Fibroblast of lung (primary cell): ENCODE data around the gene HNRNPL.

Experiments
- CTCF ChIP-seq, 2 donors: IDR thresholded peaks in 1 of 2; conservative IDR thresholded peaks in 1 of 2; 1 replicate in 1 of 2; 2 replicates in 1 of 2; pipeline ENCODE4 v1.5.1; 2011 to 2012; ENCODE audit warnings: low read length in 2 of 2, control low read depth in 1 of 2, inconsistent platforms in 1 of 2, low read depth in 1 of 2, mild to moderate bottlenecking in 1 of 2
- EZH2 ChIP-seq: IDR thresholded peaks from 2 replicates; pipeline ENCODE4 v1.5.1; 2012; ENCODE audit warnings: low read length, control low read depth, mild to moderate bottlenecking; ENCODE audit errors: missing control alignments

DNA sequence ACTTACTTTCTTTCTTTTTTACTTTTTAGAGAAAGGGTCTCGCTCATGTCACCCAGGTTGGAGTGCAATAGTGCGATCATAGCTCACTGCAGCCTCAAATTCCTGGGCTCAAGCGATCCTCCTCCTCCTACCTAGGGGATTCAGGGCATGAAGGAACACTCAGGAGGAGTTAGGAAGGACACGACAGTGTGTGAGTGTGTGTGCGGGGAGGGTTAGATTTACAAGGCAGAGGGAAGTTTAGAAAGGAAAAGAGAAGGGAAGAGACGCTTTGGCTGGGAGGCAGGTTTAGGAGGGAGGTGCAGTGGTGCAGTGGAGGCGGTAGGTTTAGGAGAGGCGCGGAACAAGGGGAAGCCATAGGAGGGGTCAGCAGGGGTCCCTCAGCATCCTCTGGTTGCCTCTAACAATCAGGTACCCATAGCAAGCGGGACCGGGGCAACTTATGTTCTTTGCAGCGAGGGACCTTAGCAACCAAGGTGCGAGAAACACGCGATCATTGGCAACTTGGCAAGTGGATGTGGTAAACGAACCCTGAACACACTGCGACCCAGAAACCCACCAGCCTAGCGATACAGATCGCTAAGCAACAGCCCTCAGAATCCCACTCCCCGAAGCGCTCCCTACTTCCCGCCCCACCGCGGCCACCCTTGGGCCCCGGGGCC, 49.1 kb upstream of the HNRNPL start:
- no peak for TF ChIP-seq CTCF (conservative IDR thresholded peaks at IDR 0.05 in 1 of 2, IDR thresholded peaks at IDR 0.05 in 1 of 2; ENCODE audit: low read depth in 1 of 2, low read length in 2 of 2)
- TF ChIP-seq EZH2, result no peak
